ENCODE data around the gene UNC5CL. TPM values are rescaled to one million over a fixed set of nuclear protein-coding genes. Genes with fewer than 3 reads are reported as not detected.

The UNC5CL gene
- total and polyA plus RNA-seq, 5 donors from 2014 or later: 0.11 to 4.4 (median 0.25) TPM

DNA sequence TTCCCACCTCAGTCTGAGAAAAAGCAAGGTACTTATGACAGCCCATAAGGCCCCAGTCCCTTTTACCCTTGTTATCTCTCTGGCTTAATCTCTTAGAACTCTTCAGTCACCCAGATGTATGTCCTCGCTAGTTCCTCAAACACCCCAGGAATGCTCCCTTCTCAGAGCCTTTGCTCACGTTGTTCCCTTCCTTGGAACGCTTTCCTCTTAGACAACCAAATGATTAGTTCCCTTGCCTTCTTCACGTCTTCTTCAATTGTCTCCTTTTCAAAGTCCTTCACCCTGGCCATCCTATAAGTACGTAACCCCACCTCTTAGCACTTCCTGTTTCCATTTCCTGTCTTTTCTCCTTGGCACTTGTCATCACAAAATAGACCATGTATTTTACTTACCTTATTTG is 12.9 kb upstream of the UNC5CL start:
- Mint-ChIP-seq H3K9me3 (no peaks in the 10 kb centered on the region), H3K36me3 (peaks cover 36% of the 10 kb centered on the region), H3K4me1 (peaks cover 7 to 27% (median 15%) of the 10 kb centered on the region in 4 donors), H3K27me3 (no peaks in the 10 kb centered on the region), H3K4me3 (peak overlapping the region in 2 of 4 donors; percentile 27 to 67), H3K27ac (peak overlapping the region; percentile 79 to 94 (median 89))
- ATAC-seq (ENCODE audit: low read depth in 2 of 2) (peak; percentile 57 to 71), DNase-seq (peak in 2 of 3 donors; percentile 26 to 77)
- H3K9me3 ChIP-seq (ENCODE audit: control insufficient read depth in 2 of 2, low read length in 2 of 2): no peaks in the 10 kb centered on the region
- no peak overlapping the region for H3K27ac ChIP-seq (ENCODE audit: insufficient read depth, low read length, poor library complexity, severe bottlenecking)
- no peaks in the 10 kb centered on the region for H3K27me3 ChIP-seq (ENCODE audit: control insufficient read depth, insufficient read depth, low read length)
- peak overlapping the region; percentile 46 for H3K4me3 ChIP-seq (ENCODE audit: low read depth, low read length)
- H3K4me1 ChIP-seq (ENCODE audit: control insufficient read depth, insufficient read depth, low read length, poor library complexity, severe bottlenecking): peaks cover 16% of the 10 kb centered on the region
- no peaks in the 10 kb centered on the region for H3K36me3 ChIP-seq (ENCODE audit: control insufficient read depth, insufficient read depth, low read length)

DNA sequence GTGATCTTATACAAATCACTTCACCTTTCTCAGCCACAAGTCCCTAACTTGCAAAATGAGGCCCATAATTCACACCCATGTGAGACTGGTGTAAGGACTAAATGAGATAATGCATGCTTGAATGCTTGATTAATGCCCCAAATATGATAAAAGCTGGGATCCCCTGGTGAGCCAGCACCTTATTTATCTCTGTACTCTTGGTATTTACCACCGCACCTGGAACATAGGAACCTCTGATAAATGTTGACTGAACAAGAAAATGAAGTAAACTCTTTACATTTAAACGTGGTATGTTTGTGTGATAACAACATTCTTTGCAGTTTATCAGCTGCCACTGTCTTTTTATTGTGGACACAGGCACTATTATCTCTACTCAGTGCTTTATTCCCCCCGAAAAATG is 11.5 kb upstream of the UNC5CL start:
- peaks cover 16% of the 10 kb centered on the region for H3K4me1 ChIP-seq (ENCODE audit: control insufficient read depth, insufficient read depth, low read length, poor library complexity, severe bottlenecking)
- Mint-ChIP-seq H3K27me3 (no peaks in the 10 kb centered on the region), H3K4me1 (peaks cover 7 to 27% (median 13%) of the 10 kb centered on the region in 4 donors), H3K9me3 (no peaks in the 10 kb centered on the region), H3K36me3 (peaks cover 26% of the 10 kb centered on the region), H3K27ac (peak overlapping the region in 1 of 3 donors; percentile 36), H3K4me3 (no peak overlapping the region)
- no peak overlapping the region for H3K4me3 ChIP-seq (ENCODE audit: low read depth, low read length)
- no peaks in the 10 kb centered on the region for H3K27me3 ChIP-seq (ENCODE audit: control insufficient read depth, insufficient read depth, low read length)
- ATAC-seq (ENCODE audit: low read depth in 2 of 2): no peak
- H3K9me3 ChIP-seq (ENCODE audit: control insufficient read depth in 2 of 2, low read length in 2 of 2): no peaks in the 10 kb centered on the region
- DNase-seq: no peak
- H3K27ac ChIP-seq (ENCODE audit: insufficient read depth, low read length, poor library complexity, severe bottlenecking): no peak overlapping the region
- peaks cover 2% of the 10 kb centered on the region for H3K36me3 ChIP-seq (ENCODE audit: control insufficient read depth, insufficient read depth, low read length)

DNA sequence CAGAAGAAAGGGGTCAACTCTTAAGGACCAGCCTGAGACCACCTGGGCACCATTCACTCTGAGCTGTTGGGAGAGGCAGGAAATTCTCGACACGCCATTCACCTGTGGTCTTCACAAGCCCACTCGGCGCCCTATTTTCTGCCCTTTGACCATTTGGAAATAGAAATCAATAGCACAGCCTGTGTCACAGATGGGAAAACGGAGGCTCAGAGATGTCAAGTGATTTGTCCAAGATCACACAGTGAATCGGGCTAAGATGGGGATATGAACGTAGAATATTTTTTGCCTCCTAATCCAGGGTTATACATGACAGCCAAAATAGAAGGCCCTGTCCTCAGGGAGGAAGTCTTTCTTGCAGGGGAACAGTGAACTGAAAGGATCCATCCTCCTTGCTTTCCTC is 10.9 kb upstream of the UNC5CL start:
- H3K27me3 ChIP-seq (ENCODE audit: control insufficient read depth, insufficient read depth, low read length): no peaks in the 10 kb centered on the region

DNA sequence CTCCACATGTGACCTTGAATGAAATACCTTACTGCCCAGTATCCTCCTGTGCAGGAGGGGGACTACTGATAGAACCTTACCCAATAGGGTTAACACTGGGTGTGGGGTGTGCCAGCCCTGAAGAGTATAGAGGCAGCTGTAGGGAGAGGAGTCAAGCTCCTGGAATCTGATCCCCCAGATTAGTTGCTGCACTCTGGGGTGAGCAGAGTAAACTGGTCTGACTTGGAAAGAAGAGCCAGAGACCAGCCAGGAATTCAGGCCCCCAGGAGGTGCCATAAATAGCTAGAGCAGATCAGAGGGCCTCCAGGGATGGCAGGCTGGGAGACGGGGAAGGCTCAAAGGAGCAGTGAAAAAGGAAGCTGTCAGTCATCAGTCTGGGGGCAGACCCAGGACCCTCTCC is 10.5 kb upstream of the UNC5CL start:
- H3K9me3 Mint-ChIP-seq: no peaks in the 10 kb centered on the region
- H3K27ac Mint-ChIP-seq: peak overlapping the region in 1 of 3 donors; percentile 46
- DNase-seq: no peak

More for the DNA sequence above, 10.9 kb upstream of the UNC5CL start:
- Mint-ChIP-seq H3K36me3 (peaks cover 23% of the 10 kb centered on the region), H3K4me1 (peaks cover 7 to 27% (median 13%) of the 10 kb centered on the region in 4 donors), H3K27ac (no peak overlapping the region), H3K4me3 (no peak overlapping the region), H3K9me3 (no peaks in the 10 kb centered on the region), H3K27me3 (no peaks in the 10 kb centered on the region)
- Histone ChIP-seq H3K4me3 (ENCODE audit: low read depth, low read length) (no peak overlapping the region), H3K4me1 (ENCODE audit: control insufficient read depth, insufficient read depth, low read length, poor library complexity, severe bottlenecking) (peaks cover 16% of the 10 kb centered on the region), H3K36me3 (ENCODE audit: control insufficient read depth, insufficient read depth, low read length) (peaks cover 2% of the 10 kb centered on the region), H3K27ac (ENCODE audit: insufficient read depth, low read length, poor library complexity, severe bottlenecking) (no peak overlapping the region), H3K9me3 (ENCODE audit: control insufficient read depth in 2 of 2, low read length in 2 of 2) (no peaks in the 10 kb centered on the region)
- ATAC-seq (ENCODE audit: low read depth in 2 of 2) (no peak), DNase-seq (no peak)

DNA sequence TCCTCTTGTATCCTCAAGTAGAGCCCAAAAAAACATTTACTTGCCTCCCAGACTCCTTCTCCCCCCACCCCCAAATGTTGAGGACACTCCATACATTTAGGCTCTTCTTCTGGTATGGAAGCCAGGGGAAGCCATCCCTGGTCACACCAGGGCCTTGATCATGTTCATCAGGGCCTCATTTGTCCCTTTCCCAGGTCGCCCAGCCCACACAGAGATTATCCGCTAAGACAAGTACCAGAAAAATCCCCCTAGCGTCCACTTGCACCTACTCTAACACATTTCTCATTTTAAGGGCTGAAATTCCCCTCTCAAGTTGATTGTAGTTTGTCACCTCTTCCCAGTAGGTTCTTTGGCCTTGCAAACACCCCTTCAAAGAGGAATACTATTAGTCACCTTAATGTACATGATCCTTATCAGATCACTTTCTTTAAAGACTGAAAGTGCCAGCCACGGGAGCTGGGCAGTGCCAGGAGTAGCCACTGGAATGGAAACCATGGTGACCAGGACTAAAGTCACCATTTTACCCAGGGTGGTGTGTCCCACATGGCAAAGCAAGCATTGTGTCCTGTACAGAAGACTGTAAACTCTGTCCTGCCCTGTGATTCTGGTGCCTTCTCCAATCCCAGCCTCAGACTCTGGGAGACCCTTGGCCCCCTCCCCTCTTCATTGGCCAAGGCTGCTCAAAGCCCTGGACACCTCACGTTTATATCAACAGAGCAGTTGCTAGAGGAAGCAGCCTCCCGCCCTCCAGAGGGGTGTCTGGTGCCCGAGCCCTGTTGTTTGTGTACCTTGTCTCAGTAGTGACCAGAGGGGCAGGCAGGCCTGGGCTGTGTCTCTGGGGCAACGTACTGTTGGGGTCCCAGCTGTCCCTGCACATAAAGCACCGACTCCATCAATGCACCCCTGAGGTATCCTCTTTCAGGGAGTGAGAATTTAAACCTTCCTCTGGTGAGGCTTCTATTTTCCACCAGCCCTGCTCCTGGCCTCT is 9.0 kb upstream of the UNC5CL start:
- no peaks in the 10 kb centered on the region for H3K27me3 Mint-ChIP-seq
- no peak overlapping the region for H3K27ac Mint-ChIP-seq
- H3K9me3 Mint-ChIP-seq: no peaks in the 10 kb centered on the region
- Histone ChIP-seq H3K27ac (ENCODE audit: insufficient read depth, low read length, poor library complexity, severe bottlenecking) (no peak overlapping the region), H3K36me3 (ENCODE audit: control insufficient read depth, insufficient read depth, low read length) (peaks cover 2% of the 10 kb centered on the region), H3K9me3 (ENCODE audit: control insufficient read depth in 2 of 2, low read length in 2 of 2) (no peaks in the 10 kb centered on the region), H3K27me3 (ENCODE audit: control insufficient read depth, insufficient read depth, low read length) (no peaks in the 10 kb centered on the region), H3K4me1 (ENCODE audit: control insufficient read depth, insufficient read depth, low read length, poor library complexity, severe bottlenecking) (peaks cover 16% of the 10 kb centered on the region), H3K4me3 (ENCODE audit: low read depth, low read length) (no peak overlapping the region)
- DNase-seq (no peak), ATAC-seq (ENCODE audit: low read depth in 2 of 2) (no peak)
- H3K36me3 Mint-ChIP-seq: peaks cover 23% of the 10 kb centered on the region
- no peak overlapping the region for H3K4me3 Mint-ChIP-seq
- peaks cover 7 to 25% (median 12%) of the 10 kb centered on the region in 4 donors for H3K4me1 Mint-ChIP-seq

More for the DNA sequence above, 10.5 kb upstream of the UNC5CL start:
- no peak overlapping the region for H3K4me3 ChIP-seq (ENCODE audit: low read depth, low read length)
- H3K36me3 ChIP-seq (ENCODE audit: control insufficient read depth, insufficient read depth, low read length): peaks cover 2% of the 10 kb centered on the region
- Mint-ChIP-seq H3K36me3 (peaks cover 23% of the 10 kb centered on the region), H3K4me1 (peaks cover 7 to 27% (median 13%) of the 10 kb centered on the region in 4 donors), H3K27me3 (no peaks in the 10 kb centered on the region), H3K4me3 (no peak overlapping the region)
- H3K27me3 ChIP-seq (ENCODE audit: control insufficient read depth, insufficient read depth, low read length): no peaks in the 10 kb centered on the region
- H3K9me3 ChIP-seq (ENCODE audit: control insufficient read depth in 2 of 2, low read length in 2 of 2): no peaks in the 10 kb centered on the region
- peaks cover 16% of the 10 kb centered on the region for H3K4me1 ChIP-seq (ENCODE audit: control insufficient read depth, insufficient read depth, low read length, poor library complexity, severe bottlenecking)
- no peak overlapping the region for H3K27ac ChIP-seq (ENCODE audit: insufficient read depth, low read length, poor library complexity, severe bottlenecking)
- ATAC-seq (ENCODE audit: low read depth in 2 of 2): no peak

DNA sequence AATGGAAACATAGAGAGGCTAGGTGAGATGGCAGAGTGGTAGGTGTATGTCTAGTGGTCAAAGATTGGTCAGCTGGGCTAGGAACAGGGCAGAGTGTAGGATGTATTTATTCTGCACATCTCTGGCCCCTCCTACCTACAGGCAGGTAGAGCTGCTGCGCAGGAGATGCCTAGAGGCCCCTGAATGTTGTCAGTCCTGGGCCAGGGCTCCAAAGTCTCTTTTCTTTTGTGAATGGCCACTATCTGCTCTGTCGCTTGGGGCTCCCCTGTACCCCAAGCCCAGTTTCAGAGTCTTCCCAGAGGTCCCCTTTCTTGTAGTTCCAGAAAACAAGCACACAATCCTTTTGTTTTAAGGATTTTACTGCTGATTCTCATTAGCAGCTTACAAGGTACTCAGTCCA is 8.3 kb upstream of the UNC5CL start:
- no peak overlapping the region for H3K27ac ChIP-seq (ENCODE audit: insufficient read depth, low read length, poor library complexity, severe bottlenecking)
- H3K4me3 ChIP-seq (ENCODE audit: low read depth, low read length): no peak overlapping the region
- no peak for DNase-seq
- ATAC-seq (ENCODE audit: low read depth in 2 of 2): no peak
- H3K36me3 ChIP-seq (ENCODE audit: control insufficient read depth, insufficient read depth, low read length): peaks cover 2% of the 10 kb centered on the region
- H3K9me3 ChIP-seq (ENCODE audit: control insufficient read depth in 2 of 2, low read length in 2 of 2): no peaks in the 10 kb centered on the region
- Mint-ChIP-seq H3K4me3 (no peak overlapping the region), H3K27ac (no peak overlapping the region), H3K4me1 (peaks cover 7 to 18% (median 9%) of the 10 kb centered on the region in 4 donors), H3K36me3 (peaks cover 26% of the 10 kb centered on the region), H3K27me3 (no peaks in the 10 kb centered on the region), H3K9me3 (no peaks in the 10 kb centered on the region)
- no peaks in the 10 kb centered on the region for H3K27me3 ChIP-seq (ENCODE audit: control insufficient read depth, insufficient read depth, low read length)
- peaks cover 10% of the 10 kb centered on the region for H3K4me1 ChIP-seq (ENCODE audit: control insufficient read depth, insufficient read depth, low read length, poor library complexity, severe bottlenecking)

DNA sequence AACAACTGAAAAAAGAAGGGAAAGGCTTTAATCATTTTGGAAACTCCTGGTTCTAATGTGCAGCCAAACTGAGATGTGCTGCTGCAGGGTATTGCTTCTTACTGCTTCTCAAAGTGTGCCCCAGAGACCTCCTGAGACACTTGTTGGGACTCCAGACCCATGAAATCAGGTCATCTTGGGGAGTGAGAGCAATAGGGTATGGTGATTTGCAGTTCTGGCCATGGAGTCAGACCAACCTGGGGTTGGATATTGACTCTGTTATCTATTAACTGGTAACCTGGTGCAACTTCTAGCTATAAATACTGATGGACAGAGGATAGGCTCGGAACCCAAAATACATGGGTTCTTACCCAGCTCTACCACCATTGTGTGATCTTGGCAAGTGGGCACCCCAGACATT is 7.1 kb upstream of the UNC5CL start:
- Mint-ChIP-seq H3K4me3 (no peak overlapping the region), H3K27ac (no peak overlapping the region), H3K27me3 (no peaks in the 10 kb centered on the region), H3K9me3 (no peaks in the 10 kb centered on the region), H3K4me1 (peaks cover 0 to 6% (median 2%) of the 10 kb centered on the region in 4 donors), H3K36me3 (peaks cover 30% of the 10 kb centered on the region)
- H3K27me3 ChIP-seq (ENCODE audit: control insufficient read depth, insufficient read depth, low read length): no peaks in the 10 kb centered on the region
- H3K36me3 ChIP-seq (ENCODE audit: control insufficient read depth, insufficient read depth, low read length): peaks cover 2% of the 10 kb centered on the region
- H3K27ac ChIP-seq (ENCODE audit: insufficient read depth, low read length, poor library complexity, severe bottlenecking): no peak overlapping the region
- DNase-seq: no peak
- H3K9me3 ChIP-seq (ENCODE audit: control insufficient read depth in 2 of 2, low read length in 2 of 2): no peaks in the 10 kb centered on the region
- H3K4me1 ChIP-seq (ENCODE audit: control insufficient read depth, insufficient read depth, low read length, poor library complexity, severe bottlenecking): no peaks in the 10 kb centered on the region
- ATAC-seq (ENCODE audit: low read depth in 2 of 2): no peak
- no peak overlapping the region for H3K4me3 ChIP-seq (ENCODE audit: low read depth, low read length)
